Activated CD4-positive, alpha-beta T cell treated with anti-CD3 and anti-CD28 coated beads, Interleukin-2, amount 50 U/mL, for 4 hours (primary cell): Measurements from ENCODE around the gene ZNF234.
"Not testable (repeated sequence)": the region's sequence is repeated elsewhere in the genome, so short reads cannot be mapped to it uniquely, and the experiment has no call there.

ENCODE experiments used
- DNase-seq, 2 experiments: peaks; one replicate each; pipeline ENCODE4 v3.0.0-alpha.2; 2020

ZNF234 gene

DNA sequence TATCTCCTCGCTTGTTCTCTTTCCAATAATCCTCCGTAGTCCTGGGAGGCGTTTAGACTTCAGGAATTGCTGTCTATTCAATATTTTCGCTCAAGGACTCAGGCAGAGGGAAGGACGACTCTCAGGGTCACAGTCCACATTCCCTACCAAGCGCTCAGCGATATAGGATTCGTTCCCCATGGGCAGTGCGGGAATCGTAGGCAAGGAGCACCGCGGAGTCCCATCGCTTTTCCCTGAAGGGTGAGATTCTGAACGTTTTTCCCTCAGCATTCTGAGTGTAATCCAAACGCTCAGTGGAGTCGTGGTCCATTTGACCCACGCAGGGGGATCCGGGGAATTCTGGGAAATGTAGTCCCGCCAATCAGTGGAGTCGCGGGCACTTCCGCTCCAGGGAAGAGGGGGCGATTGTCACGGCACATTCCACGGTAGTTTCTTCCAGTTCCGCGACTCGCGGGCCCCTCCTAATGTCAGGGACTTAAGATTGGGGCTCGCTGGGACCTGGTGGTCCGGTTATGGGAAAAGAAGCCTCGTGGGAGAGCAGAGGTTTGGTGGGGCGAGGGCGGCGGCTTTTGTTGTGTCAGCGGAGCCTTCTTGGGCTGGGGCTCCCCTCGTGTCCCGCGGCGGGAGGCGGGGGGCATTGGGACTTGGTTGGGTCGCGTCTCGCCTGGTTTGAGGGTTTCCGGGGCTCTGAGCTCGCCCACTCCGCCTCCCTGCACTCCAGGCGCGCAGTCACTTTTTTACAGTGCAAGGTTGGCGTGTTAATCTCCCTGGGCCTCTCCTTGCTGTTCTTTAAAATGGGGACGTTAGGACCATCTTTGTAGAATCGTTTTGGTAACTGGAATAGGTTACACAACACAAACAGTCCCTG is at the start of gene ZNF234:
Gene ZNF234, plus strand, starts transcription at position 364 of the 868 bp plus-strand sequence. CDS start 3,079 bp downstream, outside the sequence.
- DNase-seq = peak; percentile 68

DNA sequence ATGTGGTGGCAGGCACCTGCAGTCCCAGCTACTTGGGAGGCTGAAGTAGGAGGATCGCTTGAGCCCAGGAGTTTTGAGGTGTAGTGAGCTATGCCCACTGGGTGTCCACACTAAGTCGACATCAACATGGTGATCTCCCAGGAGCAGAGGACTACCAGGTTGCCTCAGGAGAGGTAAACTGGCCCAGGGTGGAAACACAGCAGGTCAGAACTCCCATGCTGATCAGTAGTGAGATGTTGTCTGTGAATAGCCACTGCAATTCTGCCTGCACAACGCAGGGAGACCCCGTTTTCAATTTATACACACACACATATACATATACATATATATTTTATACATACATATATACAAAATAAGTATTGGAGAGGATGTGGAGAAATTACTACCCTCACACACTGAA is 49.2 kb upstream of the ZNF234 start:
- no peak for DNase-seq

DNA sequence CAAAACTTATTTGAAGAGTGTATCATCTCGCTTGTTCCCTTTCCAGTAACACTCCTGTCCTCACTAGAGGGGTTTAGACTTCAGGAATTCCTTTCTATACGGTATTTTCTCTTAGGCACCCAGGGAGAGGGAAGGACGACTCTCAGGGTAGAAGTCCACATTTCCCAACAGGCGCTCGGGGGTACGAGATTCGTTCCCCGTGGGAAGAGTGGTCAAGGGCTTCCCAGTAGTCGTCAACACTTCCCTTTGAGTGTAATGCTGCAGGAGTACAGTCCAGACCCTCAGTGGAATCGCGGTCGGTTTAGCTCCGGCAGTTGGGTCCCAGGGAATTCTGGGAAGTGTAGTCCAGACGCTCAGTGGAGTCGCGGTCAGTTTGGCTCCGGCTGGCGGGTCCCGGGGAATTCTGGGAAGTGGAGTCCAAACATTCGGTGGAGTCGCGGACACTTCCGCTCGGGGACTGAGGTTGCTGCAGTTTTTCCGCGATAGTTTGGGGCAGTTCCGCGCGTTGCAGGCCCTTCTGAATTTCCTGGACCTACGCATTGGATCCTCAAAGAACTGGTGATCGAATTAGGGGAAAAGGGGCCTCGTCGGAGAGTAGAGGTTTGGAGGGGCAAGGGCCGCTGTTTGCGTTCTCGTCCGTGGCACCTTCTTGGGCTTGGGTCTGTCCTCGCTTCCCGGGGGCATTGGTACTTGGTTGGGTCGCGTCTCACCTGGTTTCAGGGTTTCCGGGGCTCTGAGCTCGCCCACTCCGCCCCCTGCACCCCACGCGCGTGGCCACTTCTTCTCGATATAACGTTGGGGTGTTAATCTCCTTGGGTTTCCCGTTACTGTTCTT is 47.2 kb upstream of the ZNF234 start, which contains the start of gene ZNF224:
Gene ZNF224, plus strand, starts transcription at position 431 of the 835 bp plus-strand sequence. CDS start 3,513 bp downstream, outside the sequence.
- DNase-seq = peak; percentile 73 to 74

DNA sequence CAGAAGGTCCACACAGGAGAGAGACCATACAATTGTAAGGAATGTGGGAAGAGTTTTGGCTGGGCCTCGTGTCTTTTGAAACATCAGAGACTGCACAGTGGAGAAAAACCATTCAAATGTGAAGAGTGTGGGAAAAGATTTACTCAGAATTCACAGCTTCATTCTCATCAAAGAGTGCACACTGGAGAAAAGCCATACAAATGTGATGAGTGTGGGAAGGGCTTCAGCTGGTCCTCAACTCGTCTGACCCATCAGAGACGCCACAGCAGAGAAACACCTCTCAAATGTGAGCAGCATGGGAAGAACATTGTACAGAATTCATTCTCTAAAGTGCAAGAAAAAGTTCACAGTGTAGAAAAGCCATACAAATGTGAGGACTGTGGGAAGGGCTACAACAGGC is 33.6 kb upstream of the ZNF234 start:
- DNase-seq = no peak

- DNase-seq = no peak
These were observed 31.9 kb upstream of the ZNF234 start for GRCh38 chr19:44109458-44109857.

- DNase-seq = no peak
These were observed 29.4 kb upstream of the ZNF234 start for GRCh38 chr19:44111910-44112463.

DNA sequence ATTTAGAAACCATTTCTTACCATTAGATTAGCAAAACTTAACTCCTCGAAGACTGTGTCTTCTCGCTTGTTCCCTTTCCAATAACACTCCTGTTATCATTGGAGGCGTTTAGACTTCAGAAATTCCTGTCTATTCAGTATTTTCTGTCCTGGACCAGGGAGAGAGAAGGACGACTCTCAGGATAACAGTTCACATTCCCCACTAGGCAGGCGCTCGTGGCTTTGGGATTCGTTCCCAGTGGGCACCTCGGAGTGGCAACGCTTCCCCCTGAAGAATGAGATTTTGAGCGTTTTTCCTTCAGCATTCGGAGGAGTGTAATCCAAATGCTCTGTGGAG is 28.6 kb upstream of the ZNF234 start:
- DNase-seq = no peak

GRCh38 chr19:44113138-44113783 is 28.1 kb upstream of the ZNF234 start, which contains the start of gene ZNF225:
ZNF225 (plus strand) TSS chr19:44113399; CDS start chr19:44115828, 2,429 bp downstream.
- DNase-seq = peak; percentile 75 to 77

DNA sequence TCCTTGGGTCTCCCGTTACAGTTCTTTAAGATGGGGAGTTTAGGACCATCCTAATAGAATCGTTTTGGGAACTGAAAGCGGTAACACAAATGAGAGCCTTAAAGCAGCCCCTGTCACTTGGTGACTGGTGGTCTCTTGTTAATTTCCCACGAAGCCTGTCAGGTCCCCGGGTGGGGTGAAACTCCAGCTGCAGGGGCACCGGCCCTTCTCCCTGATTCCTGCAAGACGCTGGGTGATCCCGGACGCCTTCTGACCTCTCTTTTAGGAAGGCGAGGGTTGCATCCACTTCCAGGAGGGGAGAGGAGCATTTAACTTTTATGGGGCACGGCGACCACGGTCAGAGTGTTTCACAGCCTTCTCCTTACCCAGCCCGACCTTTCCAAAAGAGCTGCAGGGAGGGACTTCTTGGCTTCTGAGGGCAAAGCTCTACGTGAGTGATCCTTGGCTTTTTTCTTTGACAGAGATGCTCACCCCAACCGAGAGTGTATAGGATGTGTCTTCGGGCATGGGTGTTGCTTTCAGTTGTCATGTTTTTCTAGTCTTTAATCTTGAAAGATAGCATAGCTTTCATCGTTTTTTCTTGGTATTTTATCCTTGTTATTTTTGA is 27.5 kb upstream of the ZNF234 start:
- DNase-seq = no peak

DNA sequence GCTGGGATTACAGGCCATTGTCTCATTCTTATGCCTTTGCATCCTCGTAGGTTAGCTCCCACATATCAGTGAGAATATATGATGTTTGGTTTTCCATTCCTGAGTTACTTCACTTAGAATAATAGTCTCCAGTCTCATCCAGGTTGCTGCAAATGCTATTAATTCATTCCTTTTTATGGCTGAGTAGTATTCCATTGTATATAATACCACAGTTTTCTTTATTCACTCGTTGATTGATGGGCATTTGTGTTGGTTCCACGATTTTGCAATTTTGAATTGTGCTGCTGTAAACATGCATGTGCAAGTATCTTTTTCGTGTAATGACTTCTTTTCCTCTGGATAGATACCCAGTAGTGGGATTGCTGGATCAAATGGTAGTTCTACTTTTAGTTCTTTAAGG is 20.2 kb upstream of the ZNF234 start:
- DNase-seq = not testable (repeated sequence)

DNA sequence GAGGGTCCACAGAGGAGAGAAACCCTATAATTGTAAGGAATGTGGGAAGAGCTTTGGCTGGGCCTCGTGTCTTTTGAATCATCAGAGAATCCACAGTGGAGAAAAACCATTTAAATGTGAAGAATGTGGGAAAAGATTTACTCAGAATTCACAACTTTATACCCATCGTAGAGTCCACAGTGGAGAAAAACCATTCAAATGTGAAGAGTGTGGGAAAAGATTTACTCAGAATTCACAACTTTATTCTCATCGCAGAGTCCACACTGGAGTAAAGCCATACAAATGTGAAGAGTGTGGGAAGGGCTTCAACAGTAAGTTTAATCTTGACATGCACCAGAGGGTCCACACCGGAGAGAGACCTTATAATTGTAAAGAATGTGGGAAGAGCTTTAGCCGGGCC is 9.4 kb upstream of the ZNF234 start:
- DNase-seq = no peak

DNA sequence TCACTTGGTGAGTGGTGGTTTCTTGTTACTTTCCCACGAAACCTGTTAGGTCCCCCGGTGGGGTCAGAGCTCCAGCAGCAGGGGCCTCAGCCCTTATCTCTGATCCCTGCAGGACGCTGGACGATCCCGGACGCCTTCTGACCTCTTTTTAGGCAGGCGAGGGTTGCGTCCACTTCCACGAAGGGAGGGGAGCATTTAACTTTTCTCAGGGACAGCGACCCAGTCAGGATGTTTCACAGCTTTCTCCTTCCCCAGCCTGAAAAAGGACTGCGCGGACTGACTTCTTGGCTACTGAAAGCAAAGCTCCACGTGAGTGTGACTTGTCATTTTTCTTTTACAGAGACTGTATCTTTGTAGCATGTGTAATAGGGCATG is 692 bp downstream of the ZNF234 start:
- no peak for DNase-seq

GRCh38 chr19:44149776-44150175 is 8.4 kb downstream of the ZNF234 start:
- DNase-seq = no peak

GRCh38 chr19:44151491-44151890 is 10.1 kb downstream of the ZNF234 start:
- no peak for DNase-seq

DNA sequence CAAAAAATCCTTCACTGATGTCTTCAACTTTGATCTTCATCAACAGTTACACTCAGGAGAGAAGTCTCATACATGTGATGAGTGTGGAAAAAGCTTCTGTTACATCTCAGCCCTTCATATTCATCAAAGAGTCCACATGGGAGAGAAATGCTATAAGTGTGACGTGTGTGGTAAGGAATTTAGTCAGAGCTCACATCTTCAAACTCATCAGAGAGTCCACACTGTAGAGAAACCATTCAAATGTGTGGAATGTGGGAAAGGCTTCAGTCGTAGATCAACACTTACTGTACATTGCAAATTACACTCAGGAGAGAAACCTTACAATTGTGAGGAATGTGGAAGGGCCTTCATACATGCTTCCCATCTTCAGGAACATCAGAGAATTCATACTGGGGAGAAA is 15.1 kb downstream of the ZNF234 start:
- DNase-seq = no peak

GRCh38 chr19:44163789-44164188 is 22.4 kb downstream of the ZNF234 start:
- no peak for DNase-seq

GRCh38 chr19:44164327-44164672 is 22.9 kb downstream of the ZNF234 start:
- no peak for DNase-seq

DNA sequence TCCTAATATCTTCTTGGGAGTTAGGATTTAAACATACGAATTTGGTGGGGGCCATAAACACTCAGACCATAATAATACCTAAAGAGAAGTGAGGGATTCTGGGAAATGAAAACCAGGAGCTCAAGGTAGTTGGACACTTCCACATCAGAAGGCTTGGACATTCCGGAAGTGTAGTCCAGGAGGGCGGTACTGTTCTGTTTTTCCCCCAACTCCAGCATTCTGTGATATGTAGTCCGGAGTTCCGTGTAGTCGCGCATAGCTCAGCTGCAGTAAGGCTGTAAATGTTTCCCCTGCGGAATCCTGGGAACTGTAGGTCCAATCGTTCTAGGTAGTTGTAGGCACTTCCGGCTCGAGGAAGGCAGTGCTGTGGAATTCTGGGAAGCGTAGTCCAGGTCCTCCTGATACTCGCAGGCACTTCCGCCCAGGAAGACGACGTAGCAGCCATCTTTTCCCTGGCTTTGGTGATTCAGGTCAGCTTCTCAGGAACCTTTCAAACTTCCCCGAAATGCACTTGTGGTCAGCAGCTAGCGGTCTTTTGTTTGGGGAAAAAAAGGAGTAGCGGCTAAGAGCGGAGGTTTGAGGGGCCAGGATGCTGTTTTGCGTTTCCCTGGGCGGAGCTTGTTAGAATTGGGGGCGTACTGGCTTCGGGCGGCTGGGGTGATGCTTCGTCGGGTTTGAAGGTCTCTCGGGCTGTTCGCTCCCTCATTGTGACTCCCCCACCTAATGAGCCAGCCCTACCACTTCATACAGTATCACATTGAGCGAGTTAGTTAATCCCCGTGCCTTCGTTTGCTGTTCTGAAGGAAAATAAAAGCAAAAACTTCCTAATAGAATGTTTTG is 23.5 kb downstream of the ZNF234 start, which contains the start of gene ZNF226:
Gene ZNF226, plus strand, starts transcription at position 428 of the 840 bp plus-strand sequence. CDS start 4,981 bp downstream, outside the sequence.
- peak; percentile 75 to 76 for DNase-seq

- DNase-seq = not testable (repeated sequence)
These were observed 29.3 kb downstream of the ZNF234 start for GRCh38 chr19:44170660-44171059.

DNA sequence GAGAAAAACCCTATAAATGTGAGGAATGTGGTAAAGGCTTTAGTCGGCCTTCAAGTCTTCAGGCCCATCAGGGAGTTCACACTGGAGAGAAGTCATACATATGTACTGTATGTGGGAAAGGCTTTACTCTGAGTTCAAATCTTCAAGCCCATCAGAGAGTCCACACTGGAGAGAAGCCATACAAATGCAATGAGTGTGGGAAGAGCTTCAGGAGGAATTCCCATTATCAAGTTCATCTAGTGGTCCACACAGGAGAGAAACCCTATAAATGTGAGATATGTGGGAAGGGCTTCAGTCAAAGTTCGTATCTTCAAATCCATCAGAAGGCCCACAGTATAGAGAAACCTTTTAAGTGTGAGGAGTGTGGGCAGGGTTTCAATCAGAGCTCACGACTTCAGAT is 35.2 kb downstream of the ZNF234 start:
- no peak for DNase-seq

- no peak for DNase-seq
These were observed 39.6 kb downstream of the ZNF234 start for GRCh38 chr19:44180968-44181367.
